HPDE6-E6E7 (cell line): ENCODE data around the gene AARSD1.
"Not testable (repeated sequence)": the region's sequence is repeated elsewhere in the genome, so short reads cannot be mapped to it uniquely, and the experiment has no call there.

Experiments
- DNase-seq: peaks from one replicate; pipeline ENCODE4 v3.0.0; 2011; ENCODE audit warnings: missing footprints; ENCODE audit errors: extremely low spot score

Gene AARSD1

DNA sequence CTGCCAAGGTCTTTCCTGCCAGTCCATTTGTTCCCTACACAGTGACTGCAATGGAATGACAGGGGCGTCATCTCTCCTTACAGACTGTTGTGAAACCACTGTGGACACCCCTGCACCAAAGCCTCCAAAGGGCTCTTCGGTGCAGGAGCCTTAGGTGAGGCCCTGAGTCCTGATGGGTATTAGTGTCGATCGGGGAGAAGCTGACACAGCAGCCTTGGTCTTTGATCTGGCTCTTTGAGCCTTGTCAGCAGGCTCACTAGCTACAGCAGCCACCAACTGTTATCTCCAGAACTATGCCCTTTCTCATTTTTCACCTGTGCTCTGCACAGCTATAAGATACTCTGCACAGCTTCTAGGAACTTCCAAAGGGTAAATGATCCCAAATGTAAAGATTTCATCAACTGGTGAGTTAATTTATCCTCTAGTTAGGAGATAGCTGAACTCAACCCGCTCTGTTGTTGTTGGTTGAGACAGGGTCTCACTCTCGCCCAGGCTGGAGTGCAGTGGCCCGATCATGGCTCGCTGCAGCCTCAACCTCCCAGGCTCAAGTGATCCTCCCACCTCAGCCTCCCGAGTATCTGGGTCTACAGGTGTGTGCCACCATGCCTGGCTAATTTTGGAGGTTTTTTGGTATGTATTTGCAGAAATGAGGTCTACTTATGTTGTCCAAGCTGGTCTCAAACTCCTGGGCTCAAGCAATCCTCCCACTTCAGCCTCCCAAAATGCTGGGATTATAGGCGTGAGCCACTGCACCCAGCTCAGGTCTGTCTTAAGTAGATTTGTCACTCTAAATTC is 44.0 kb downstream of the AARSD1 start:
- DNase-seq: no peak

DNA sequence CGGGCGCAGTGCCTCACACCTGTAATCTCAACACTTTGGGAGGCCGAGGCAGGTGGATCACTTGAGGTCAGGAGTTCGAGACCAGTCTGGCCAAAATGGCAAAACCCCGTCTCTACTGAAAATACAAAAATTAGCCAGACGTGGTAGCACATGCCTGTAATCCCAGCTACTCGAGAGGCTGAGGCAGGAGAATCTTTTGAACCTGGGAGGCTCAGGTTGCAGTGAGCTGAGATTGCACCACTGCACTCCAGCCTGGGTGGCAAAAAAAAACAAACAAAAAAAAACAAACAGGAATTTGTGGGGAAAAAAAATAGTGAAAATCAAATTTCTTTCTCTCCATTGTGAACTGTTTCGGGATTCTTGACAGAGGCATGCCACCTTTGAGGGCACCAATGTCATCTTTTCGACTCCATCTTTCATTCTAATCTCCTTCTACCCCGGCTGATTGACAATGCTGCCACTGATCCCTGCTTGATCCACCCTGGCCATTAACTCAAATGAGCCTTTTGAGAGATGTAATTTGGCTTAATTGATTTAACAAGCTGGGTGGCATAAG is 44.7 kb downstream of the AARSD1 start:
- not testable (repeated sequence) for DNase-seq

DNA sequence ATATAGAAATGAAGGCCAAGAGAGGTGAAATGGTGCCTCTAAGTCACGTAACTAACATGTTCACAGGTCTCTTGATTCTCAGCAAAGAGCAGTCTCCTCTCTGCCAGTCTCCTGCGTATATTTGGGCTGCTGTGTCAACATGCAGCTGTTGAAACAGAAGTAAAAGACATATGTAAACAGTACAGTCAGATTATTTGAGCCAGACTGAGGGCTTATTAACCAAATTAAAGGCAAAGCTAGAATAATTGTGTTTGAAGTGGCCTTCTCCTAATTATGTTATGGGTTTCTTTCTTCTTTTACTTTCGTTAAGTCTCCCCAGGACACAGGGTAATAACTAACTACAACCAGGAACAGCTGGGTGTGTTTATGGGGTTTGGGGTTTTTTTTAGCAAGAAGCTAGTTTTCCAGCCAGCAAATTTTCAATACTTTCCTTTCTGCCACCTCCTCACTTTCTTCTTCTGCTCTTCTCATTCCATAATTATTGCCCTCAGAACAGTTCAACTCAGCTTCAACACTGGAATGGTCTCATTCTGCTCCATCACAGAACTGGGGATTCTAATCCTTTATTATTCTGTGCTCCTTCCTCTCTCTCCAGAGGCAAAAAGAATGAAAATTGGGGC is 45.2 kb downstream of the AARSD1 start:
- DNase-seq: no peak

DNA sequence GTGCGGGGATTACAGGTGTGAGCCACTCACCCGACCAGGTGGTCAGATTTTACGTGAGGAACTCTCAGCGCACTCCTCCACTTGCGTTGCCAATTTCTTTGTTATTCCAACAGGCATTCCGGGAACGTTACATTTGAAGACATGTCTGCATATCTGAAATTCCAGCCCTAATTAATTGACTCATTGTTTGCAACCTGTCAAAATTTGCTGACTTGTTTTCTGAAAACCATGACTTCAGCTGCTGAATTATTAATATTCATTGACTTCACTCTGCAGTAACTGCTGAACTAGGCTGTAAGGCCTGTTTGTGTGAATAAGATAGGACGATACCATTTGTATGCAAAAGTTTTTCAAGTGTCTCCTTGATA is 47.0 kb downstream of the AARSD1 start:
- DNase-seq: no peak

GRCh38 chr17:42916388-42917235 is 47.6 kb downstream of the AARSD1 start:
- DNase-seq: not testable (repeated sequence)

DNA sequence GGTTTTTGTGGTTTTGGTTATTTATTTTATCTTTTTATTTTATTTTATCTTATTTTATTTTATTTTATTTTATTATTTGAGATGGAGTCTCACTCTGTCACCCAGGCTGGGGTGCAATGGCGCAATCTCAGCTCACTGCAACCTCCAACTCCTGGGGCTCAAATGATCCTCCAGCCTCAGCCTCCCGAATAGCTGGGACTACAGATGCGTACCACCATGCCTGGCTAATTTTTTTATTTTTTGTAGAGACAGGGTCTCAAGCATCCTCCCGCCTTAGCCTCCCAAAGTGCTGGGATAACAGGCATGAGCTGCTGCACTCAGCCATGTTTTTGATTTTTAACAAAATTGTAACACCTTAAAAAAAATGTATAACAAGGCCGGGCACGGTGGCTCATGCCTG is 49.0 kb downstream of the AARSD1 start:
- not testable (repeated sequence) for DNase-seq

- DNase-seq: no peak
Observed at GRCh38 chr17:42913981-42914617, 50.2 kb downstream of the AARSD1 start.

DNA sequence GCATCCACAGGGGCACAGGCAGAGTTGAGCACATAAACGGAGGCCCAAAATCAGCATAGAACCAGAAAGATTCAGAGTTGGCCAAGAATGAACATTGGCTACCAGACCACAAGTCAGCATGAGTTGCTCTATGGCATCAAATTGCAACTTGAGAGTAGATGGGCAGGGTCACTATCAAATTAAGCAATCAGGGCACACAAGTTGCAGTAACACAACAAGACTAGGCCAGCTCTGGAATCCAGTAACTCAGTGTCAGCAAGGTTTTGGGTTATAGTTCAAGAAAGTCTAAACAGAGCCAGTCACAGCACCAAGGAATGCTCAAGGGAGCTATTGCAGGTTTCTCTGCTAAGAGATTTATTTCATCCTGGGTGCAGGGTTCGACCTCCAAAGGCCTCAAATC is 50.7 kb downstream of the AARSD1 start:
- DNase-seq: no peak

- no peak for DNase-seq
Observed at GRCh38 chr17:42908872-42909700, 55.2 kb downstream of the AARSD1 start.

DNA sequence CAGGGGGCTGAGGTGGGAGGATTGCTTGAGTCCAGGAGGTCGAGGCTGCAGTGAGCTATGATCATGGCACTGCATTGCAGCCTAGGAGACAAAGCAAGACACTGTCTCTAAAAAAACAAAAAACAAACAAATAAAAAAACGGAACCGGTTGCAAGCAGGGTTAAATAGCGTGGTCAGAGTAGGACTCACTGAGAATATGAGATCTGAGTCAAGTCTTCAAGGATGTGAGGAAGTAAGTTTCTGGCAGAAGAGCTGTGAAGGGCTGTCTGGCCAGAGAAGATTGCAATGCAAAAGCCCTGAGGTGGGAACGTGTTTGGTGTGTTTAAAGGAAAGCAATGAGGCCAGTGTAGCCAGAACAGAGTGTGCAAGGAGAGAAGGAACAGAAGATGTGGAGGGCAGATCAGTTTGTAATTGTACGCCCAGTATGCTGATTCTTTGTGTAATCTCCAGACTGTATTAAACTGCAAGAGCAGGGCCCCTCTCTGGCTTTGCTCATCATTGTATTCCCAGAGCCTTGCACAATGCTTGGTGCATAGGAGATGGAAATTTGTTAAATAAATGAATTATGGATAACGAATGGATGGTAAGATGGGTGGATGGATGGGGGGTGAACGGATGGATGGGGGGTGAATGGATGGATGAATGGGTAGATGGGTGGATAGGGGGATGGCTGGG is 57.3 kb downstream of the AARSD1 start:
- DNase-seq: no peak

DNA sequence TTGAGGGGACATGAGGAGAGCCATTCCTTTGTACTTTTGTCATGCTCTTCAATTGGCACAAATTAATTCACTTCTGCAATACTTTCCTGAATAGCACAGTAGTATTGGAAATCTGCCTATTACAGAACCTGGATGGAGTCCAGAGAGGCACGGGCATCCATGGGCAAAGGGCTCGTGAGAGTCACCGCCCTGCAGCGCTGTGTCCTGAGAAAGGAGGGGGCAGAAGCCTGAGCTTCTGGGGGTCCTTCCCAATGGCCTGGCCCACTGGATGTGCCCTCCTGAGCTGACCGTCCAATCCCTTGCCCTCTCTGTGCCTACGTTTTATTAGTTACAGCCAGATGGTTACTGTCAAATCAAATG is 60.2 kb downstream of the AARSD1 start:
- DNase-seq: no peak

- DNase-seq: no peak
Observed at GRCh38 chr17:42901535-42902229, 62.6 kb downstream of the AARSD1 start.
